Osteocyte (in vitro differentiated cells): Measurements from ENCODE around the gene DCAF7. TPM values are rescaled to one million over a fixed set of nuclear protein-coding genes. Genes with fewer than 3 reads are reported as not detected.

Experiments
- DNase-seq: peaks from one replicate; pipeline ENCODE4 v3.0.0; 2021; ENCODE audit warnings: mixed read lengths; ENCODE audit not compliant: unreplicated experiment; ENCODE audit errors: extremely low spot score
- H3K27ac Mint-ChIP-seq: one replicate; pipeline ENCODE4 v1.8.0; 2021; ENCODE audit warnings: mild to moderate bottlenecking, mixed read lengths; ENCODE audit not compliant: unreplicated experiment
- H3K27me3 Mint-ChIP-seq: one replicate; pipeline ENCODE4 v1.8.0; 2021; ENCODE audit warnings: mixed read lengths; ENCODE audit not compliant: unreplicated experiment
- H3K36me3 Mint-ChIP-seq: one replicate; pipeline ENCODE4 v1.8.0; 2021; ENCODE audit warnings: mixed read lengths; ENCODE audit not compliant: unreplicated experiment
- H3K4me1 Mint-ChIP-seq: one replicate; pipeline ENCODE4 v1.8.0; 2021; ENCODE audit warnings: mixed read lengths; ENCODE audit not compliant: unreplicated experiment
- H3K4me3 Mint-ChIP-seq: one replicate; pipeline ENCODE4 v1.8.0; 2021; ENCODE audit warnings: mild to moderate bottlenecking, moderate library complexity, mixed read lengths; ENCODE audit not compliant: unreplicated experiment
- H3K9me3 Mint-ChIP-seq: one replicate; pipeline ENCODE4 v1.8.0; 2021; ENCODE audit warnings: mixed read lengths; ENCODE audit not compliant: unreplicated experiment
- total RNA-seq: library from RNA; stranded (reverse); gene quantifications from 2 replicates; pipeline ENCODE4 v1.2.1, GENCODE V29; 2021
- TF ChIP-seq, protein P1 (sequence below): fragments of 200-600 bp; sonication (generic); IDR thresholded peaks from 2 replicates; pipeline ENCODE4 v1.5.0; 2021; ENCODE audit warnings: antibody characterized with exemption, mild to moderate bottlenecking, moderate library complexity

Gene DCAF7
- total RNA-seq, 1 donor from 2014 or later, result 93.9 TPM

DNA sequence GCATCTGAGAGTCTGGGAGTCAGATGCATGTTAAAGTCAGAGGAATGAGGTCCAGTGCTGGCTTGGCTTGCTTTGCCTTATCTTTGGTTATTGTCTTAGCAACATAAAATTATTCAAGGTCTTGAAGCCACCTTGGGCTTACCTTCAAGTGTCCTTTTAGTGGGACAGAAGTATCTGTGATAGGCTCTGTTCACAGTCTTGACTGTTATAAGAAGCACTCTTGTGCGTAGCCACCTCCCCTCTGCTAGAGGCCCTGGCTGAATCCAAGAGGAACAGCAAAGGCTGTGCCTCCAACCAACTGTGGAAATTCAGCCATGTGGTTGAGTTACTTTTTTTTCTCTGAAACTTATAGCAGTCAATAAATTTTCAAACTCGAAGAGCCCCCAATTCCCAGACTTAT is 63.4 kb downstream of the DCAF7 start:
- H3K36me3 Mint-ChIP-seq, result peaks cover 11% of the 10 kb centered on the region
- no peak overlapping the region for H3K4me3 Mint-ChIP-seq
- H3K27ac Mint-ChIP-seq, result no peak overlapping the region
- no peaks in the 10 kb centered on the region for H3K4me1 Mint-ChIP-seq
- H3K27me3 Mint-ChIP-seq, result peaks cover 4% of the 10 kb centered on the region
- DNase-seq, result no peak
- TF ChIP-seq, protein P1, sequence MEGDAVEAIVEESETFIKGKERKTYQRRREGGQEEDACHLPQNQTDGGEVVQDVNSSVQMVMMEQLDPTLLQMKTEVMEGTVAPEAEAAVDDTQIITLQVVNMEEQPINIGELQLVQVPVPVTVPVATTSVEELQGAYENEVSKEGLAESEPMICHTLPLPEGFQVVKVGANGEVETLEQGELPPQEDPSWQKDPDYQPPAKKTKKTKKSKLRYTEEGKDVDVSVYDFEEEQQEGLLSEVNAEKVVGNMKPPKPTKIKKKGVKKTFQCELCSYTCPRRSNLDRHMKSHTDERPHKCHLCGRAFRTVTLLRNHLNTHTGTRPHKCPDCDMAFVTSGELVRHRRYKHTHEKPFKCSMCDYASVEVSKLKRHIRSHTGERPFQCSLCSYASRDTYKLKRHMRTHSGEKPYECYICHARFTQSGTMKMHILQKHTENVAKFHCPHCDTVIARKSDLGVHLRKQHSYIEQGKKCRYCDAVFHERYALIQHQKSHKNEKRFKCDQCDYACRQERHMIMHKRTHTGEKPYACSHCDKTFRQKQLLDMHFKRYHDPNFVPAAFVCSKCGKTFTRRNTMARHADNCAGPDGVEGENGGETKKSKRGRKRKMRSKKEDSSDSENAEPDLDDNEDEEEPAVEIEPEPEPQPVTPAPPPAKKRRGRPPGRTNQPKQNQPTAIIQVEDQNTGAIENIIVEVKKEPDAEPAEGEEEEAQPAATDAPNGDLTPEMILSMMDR, result no peak
- H3K9me3 Mint-ChIP-seq, result no peaks in the 10 kb centered on the region

DNA sequence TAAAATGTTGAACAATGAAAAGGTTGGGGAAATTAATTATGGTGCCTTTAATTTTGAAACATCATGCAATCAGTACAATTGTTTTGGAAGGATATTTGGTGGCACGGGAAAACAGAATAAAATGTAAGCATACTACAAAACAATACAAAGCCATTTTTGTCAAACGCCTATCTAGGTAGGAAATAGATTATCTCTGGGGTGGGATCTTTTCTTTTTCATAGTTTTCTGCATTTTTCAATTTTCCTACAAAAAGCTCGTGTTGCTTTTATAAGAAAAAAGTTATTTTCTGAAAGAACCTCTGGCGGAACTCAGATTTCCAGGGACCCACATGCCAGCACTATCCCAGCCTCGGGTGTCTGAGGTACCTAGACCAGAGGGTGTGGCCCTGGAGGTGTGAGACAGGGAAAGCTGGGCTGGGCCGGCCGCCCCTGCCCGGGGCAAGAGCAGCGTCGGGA is 71.0 kb downstream of the DCAF7 start:
- no peak for DNase-seq
- Mint-ChIP-seq H3K36me3 (no peaks in the 10 kb centered on the region), H3K27ac (peak overlapping the region; percentile 57), H3K4me3 (peak overlapping the region; percentile 85), H3K27me3 (peaks cover 4% of the 10 kb centered on the region), H3K4me1 (peaks cover 31% of the 10 kb centered on the region), H3K9me3 (no peaks in the 10 kb centered on the region)
- TF ChIP-seq, protein P1, result no peak

DNA sequence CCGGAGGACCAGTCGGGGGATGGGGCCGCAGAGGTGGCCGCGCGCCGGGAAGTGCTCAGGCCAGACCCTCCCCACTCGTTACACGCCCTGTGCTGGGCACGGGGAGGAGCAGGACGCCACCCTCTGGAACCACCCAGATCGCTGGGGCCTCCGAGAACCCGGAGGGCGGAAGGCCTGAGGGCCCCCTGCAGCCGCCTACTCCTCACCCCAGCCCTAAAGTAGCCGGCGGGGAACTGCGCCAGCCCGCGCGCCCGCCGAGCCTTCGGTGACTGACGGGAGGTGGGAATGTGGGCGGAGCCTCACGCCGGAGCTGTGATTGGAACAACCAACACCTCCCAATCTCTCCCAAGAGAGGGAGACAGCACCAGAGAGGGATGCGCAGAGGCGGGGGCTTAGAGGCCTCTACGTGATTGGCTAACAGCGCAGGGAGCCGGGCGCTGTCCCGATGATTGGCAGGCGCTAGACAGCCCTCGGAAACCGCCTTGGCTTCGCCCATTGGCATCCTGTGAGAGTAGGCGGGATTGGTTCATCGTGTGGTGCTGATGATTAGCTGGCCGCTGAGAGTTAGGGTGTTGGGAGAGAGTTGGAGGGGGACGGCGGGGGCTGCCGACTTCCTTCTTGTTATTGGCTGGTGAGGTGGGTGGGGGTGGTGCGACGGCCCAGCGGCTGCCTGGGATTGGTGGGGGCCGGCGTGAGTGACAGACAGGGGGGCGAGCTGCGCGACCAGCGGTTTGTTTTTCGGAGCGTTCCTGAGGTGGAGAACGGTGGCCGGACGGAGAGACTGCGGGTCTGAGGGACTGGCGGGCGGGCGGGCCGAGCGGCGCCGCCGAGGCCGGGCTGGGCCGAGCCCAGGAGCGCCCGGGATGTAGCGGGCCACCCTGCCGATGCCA is 71.7 kb downstream of the DCAF7 start, which contains the start of gene MAP3K3:
TSS of gene MAP3K3 (plus strand) at position 734 of the 890 bp plus-strand sequence. CDS start 343 bp downstream, outside the sequence.
- TF ChIP-seq, protein P1, result peak; percentile 27
- Mint-ChIP-seq H3K27me3 (peaks cover 4% of the 10 kb centered on the region), H3K4me3 (peak within 1 kb of the TSS; percentile 99), H3K9me3 (no peaks in the 10 kb centered on the region), H3K4me1 (peaks cover 37% of the 10 kb centered on the region), H3K36me3 (no peaks in the 10 kb centered on the region), H3K27ac (peak within 1 kb of the TSS; percentile 90)
- DNase-seq, result peak; percentile 100

DNA sequence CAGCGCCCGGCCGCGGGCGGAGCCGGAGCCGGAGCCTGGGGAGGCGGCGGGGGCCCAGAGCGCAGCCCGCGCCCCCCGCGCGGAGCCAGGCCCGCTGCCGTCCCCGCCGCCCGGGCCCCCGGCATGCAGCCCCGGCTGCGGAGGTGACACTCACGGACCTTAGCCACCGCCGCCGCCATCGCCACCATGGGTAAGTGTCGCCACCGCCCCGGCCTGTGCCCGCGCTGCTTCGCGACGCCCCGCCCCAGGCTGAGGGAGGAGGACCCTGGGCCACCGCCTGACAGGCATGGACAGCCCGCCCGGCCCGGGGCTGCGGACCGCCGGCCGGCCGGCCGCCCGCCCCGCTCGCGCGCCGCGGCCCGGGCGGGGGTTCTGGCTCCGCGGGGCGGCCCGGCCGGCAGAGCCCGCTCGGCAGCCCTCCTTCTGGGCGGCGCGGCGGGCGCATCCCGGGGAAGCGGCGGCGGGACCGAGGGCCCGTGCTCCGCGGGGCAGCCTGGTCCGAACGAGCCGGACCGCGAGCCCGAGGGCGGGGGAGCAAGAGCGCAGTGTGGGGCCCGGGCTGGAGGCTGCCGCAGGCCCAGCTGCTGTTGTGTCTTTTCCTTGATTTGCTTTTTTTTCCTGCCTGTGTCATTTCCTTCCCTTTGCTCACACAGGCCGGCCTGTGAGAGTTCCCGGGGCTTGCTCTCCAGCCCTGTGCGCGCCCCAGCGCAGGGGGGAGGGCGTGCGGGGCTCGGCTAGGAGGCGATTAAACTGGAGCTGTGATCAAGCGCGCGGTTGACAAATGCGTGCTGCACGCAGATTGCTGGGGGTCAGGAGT is 72.5 kb downstream of the DCAF7 start:
- H3K4me1 Mint-ChIP-seq, result peaks cover 40% of the 10 kb centered on the region
- peak; percentile 89 for DNase-seq
- no peaks in the 10 kb centered on the region for H3K36me3 Mint-ChIP-seq
- TF ChIP-seq, protein P1, result no peak
- peak overlapping the region; percentile 90 for H3K27ac Mint-ChIP-seq
- H3K9me3 Mint-ChIP-seq, result no peaks in the 10 kb centered on the region
- peaks cover under 1% of the 10 kb centered on the region for H3K27me3 Mint-ChIP-seq
- H3K4me3 Mint-ChIP-seq, result peak overlapping the region; percentile 99
